SU-DHL-6 (cell line): Measurements from ENCODE around the gene COL26A1.

ENCODE experiments used
- H2AFZ ChIP-seq: fragments of 200-600 bp; sonication (generic); 2 replicates; pipeline ENCODE4 v1.6.1; 2014; ENCODE audit warnings: low read depth, mild to moderate bottlenecking, moderate library complexity, mixed read lengths, antibody characterized with exemption, low read length; ENCODE audit not compliant: severe bottlenecking
- H3F3A ChIP-seq: fragments of 200-600 bp; shearing (Covaris generic); 2 replicates; pipeline ENCODE4 v1.6.0; 2016; ENCODE audit warnings: antibody characterized with exemption, mild to moderate bottlenecking; ENCODE audit not compliant: insufficient read depth
- H3K27ac ChIP-seq: fragments of 200-600 bp; sonication (generic); 2 replicates; pipeline ENCODE4 v1.5.1; 2016; ENCODE audit warnings: low read depth, mild to moderate bottlenecking, low read length, moderate library complexity, mixed read lengths
- H3K27me3 ChIP-seq: fragments of 200-600 bp; sonication (generic), shearing (Covaris generic); 2 replicates; pipeline ENCODE4 v1.6.0; 2014; ENCODE audit warnings: mild to moderate bottlenecking, low read length
- H3K36me3 ChIP-seq: fragments of 200-600 bp; sonication (generic); 2 replicates; pipeline ENCODE4 v1.6.1; 2014; ENCODE audit warnings: mild to moderate bottlenecking, low read length, mixed read lengths
- H3K4me2 ChIP-seq: fragments of 300-600, 200-600 bp; shearing (Covaris generic), sonication (generic); 2 replicates; pipeline ENCODE4 v1.6.0; 2014; ENCODE audit warnings: low read length, low read depth, mild to moderate bottlenecking; ENCODE audit not compliant: poor library complexity, severe bottlenecking
- H3K4me3 ChIP-seq: fragments of 200-600 bp; sonication (generic); 2 replicates; pipeline ENCODE4 v1.5.1; 2014; ENCODE audit warnings: antibody characterized with exemption, low read length, mild to moderate bottlenecking, mixed read lengths; ENCODE audit not compliant: insufficient read depth, poor library complexity, severe bottlenecking
- H3K79me2 ChIP-seq: fragments of 200-600 bp; sonication (generic); 2 replicates; pipeline ENCODE4 v1.6.1; 2014; ENCODE audit warnings: mild to moderate bottlenecking, low read length, moderate library complexity; ENCODE audit not compliant: insufficient read depth
- H3K9ac ChIP-seq: fragments of 200-600 bp; sonication (generic); 2 replicates; pipeline ENCODE4 v1.7.0; 2014; ENCODE audit warnings: mild to moderate bottlenecking, low read length
- H3K9me2 ChIP-seq: fragments of 200-600 bp; sonication (generic); replicated peaks from 2 replicates; pipeline ENCODE4 v1.6.1; 2014; ENCODE audit warnings: low read length; ENCODE audit not compliant: insufficient read depth
- H3K9me3 ChIP-seq: fragments of 200-600 bp; sonication (generic); 2 replicates; pipeline ENCODE4 v1.6.1; 2014; ENCODE audit warnings: low read length, mixed read lengths; ENCODE audit not compliant: insufficient read depth
- H4K20me1 ChIP-seq: fragments of 200-600 bp; sonication (generic); 2 replicates; pipeline ENCODE4 v1.6.1; 2014; ENCODE audit warnings: low read depth, mild to moderate bottlenecking, antibody characterized with exemption, low read length, moderate library complexity, mixed read lengths
- CTCF ChIP-seq: fragments of 200-600 bp; sonication (generic); IDR thresholded peaks from one replicate; pipeline ENCODE4 v1.5.1; 2017; ENCODE audit warnings: antibody characterized with exemption, mild to moderate bottlenecking, low read length, moderate library complexity; ENCODE audit not compliant: insufficient read depth, poor library complexity, severe bottlenecking
- EZH2phosphoT487 ChIP-seq: fragments of 200-600 bp; sonication (generic), shearing (Covaris generic); conservative IDR thresholded peaks from 2 replicates; pipeline ENCODE4 v1.6.1; 2018; ENCODE audit warnings: mild to moderate bottlenecking, antibody characterized with exemption, low read length, moderate library complexity, mixed read lengths

COL26A1 gene

DNA sequence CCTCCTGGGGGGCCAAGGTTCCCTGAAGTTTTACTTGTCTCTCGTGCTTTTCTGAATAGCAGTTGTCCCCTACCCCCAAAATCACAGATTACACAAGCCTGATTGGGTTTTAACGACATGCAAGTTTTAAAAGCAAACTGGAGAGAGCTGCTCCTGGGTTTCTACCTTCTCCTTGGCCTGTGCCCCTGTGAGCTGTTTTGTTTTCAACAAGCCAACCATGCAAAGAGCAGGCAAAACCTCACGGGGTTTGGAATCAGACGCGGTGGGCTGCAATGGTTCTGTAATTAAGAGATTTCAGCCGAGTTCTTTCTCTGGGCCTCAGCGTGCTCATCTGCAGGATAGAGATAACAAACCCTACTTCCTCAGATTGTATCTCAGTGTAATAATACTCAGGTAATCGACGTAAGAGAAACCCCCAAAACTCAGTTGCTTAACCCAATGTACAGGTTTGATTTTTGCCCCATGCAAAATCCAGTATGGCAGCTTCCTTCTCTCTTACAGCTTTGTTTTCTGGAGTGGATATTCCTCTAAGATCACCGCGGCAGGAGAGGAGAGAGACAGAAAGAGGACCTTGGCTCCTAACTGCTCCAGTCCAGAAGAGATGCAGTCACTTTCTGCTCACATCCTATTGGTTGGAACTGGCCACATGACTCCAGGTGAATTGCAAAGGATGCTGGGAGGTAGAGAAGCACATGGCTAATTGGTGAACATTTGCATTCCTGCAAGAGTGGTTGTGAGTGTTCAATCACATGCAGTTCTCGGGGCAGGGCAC, 224.4 kb downstream of the COL26A1 start:
- Histone ChIP-seq H3K79me2 (no peaks in the 10 kb centered on the region), H3K27me3 (no peaks in the 10 kb centered on the region), H3K4me2 (no peak overlapping the region), H3K36me3 (no peaks in the 10 kb centered on the region), H3K9ac (no peak overlapping the region), H3K27ac (no peak overlapping the region), H3K9me2 (no peaks in the 10 kb centered on the region), H3F3A (no peaks in the 10 kb centered on the region), H3K9me3 (no peaks in the 10 kb centered on the region), H2AFZ (peak overlapping the region; percentile 8), H4K20me1 (no peaks in the 10 kb centered on the region), H3K4me3 (no peak overlapping the region)
- TF ChIP-seq CTCF = no peak
- TF ChIP-seq EZH2phosphoT487 = no peak

DNA sequence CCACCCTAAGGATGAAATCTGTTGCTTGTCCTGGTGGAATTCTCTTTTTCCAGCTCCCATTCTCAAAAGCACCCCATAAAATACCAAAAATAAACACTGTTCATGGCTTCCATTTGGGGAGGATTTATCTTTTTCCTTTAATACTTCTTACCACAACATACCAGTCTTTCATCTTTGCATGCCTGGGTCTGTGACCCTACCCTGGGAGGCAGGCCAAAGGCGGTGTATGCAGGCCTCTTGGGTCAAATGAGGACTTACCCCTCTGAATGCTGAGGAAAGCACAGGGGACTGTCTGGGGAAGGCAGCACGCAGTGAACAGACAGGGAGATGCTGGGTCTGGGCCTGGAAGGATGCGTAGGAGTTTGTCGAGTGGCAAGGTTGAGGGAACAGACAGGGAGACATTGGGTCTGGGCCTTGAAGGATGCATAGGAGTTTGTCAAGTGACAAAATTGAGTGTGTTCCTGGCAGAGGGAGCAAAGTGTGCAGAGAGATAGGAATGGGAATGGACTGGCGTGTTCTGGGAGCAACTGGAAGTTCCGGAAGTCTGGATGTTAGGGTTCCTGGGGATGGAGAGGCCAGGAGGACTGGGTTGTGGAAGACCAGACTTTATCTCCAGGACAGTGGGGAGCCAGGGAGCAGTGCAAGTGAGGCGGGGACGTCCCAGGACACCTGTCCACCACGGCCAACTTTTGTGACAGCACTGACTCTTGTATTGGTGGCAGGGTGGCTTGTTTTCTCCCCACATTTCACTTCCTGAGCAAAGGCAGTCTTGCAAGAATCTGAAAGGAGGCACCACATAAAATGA, 225.7 kb downstream of the COL26A1 start:
- H3K4me2 ChIP-seq = no peak overlapping the region
- no peaks in the 10 kb centered on the region for H3F3A ChIP-seq
- H3K9me3 ChIP-seq = no peaks in the 10 kb centered on the region
- no peak overlapping the region for H2AFZ ChIP-seq
- no peak overlapping the region for H3K9ac ChIP-seq
- no peaks in the 10 kb centered on the region for H4K20me1 ChIP-seq
- H3K4me3 ChIP-seq = no peak overlapping the region
- H3K36me3 ChIP-seq = no peaks in the 10 kb centered on the region
- no peaks in the 10 kb centered on the region for H3K27me3 ChIP-seq
- TF ChIP-seq EZH2phosphoT487 (no peak), CTCF (no peak)
- H3K9me2 ChIP-seq = no peaks in the 10 kb centered on the region
- H3K79me2 ChIP-seq = no peaks in the 10 kb centered on the region
- no peak overlapping the region for H3K27ac ChIP-seq

GRCh38 chr7:101589052-101589451, 226.4 kb downstream of the COL26A1 start:
- no peaks in the 10 kb centered on the region for H3K9me2 ChIP-seq
- no peak overlapping the region for H3K27ac ChIP-seq
- no peak for TF ChIP-seq EZH2phosphoT487

More at GRCh38 chr7:101589052-101589451, 226.4 kb downstream of the COL26A1 start:
- H3K36me3 ChIP-seq = no peaks in the 10 kb centered on the region
- no peaks in the 10 kb centered on the region for H3K79me2 ChIP-seq
- H3K27me3 ChIP-seq = no peaks in the 10 kb centered on the region
- no peak overlapping the region for H3K4me3 ChIP-seq
- no peak overlapping the region for H3K4me2 ChIP-seq
- H2AFZ ChIP-seq = no peak overlapping the region
- no peak overlapping the region for H3K9ac ChIP-seq
- H3F3A ChIP-seq = no peaks in the 10 kb centered on the region
- no peaks in the 10 kb centered on the region for H4K20me1 ChIP-seq
- no peaks in the 10 kb centered on the region for H3K9me3 ChIP-seq
